Measurements from ENCODE around the gene GSC2. TPM values are rescaled to one million over a fixed set of nuclear protein-coding genes. Genes with fewer than 3 reads are reported as not detected.
A peak's percentile ranks its signal among the peaks of the same experiment; 100 is the strongest.

Gene GSC2
- total and polyA plus RNA-seq, 9 of the 15 experiments (the other 6 are each of a cell fraction or from before 2014, with no cell fraction given): not detected

- TF ChIP-seq HMGN3 (IDR thresholded peaks at IDR 0.05; ENCODE audit: borderline replicate concordance, extremely low read depth, insufficient read length, low read depth, low read length) (no peak), MXD1 (CRISPR knock-in tag; IDR thresholded peaks at IDR 0.05; ENCODE audit: borderline replicate concordance, poor library complexity, severe bottlenecking) (no peak), ELF1 (tag; IDR thresholded peaks at IDR 0.05) (no peak), HDAC2 (IDR thresholded peaks at IDR 0.05) (no peak), ZNF830 (CRISPR knock-in tag; IDR thresholded peaks at IDR 0.05) (no peak), NR2F6 (CRISPR knock-in tag; IDR thresholded peaks at IDR 0.05) (peak; percentile 84), ZNF174 (CRISPR knock-in tag; IDR thresholded peaks at IDR 0.05) (no peak), XRCC5 (IDR thresholded peaks at IDR 0.05; ENCODE audit: low read depth, low read length) (no peak), RHOXF2B (CRISPR knock-in tag; conservative IDR thresholded peaks at IDR 0.05) (peak; percentile 67; the same call in 1 of the 2 replicates), PKNOX1 (IDR thresholded peaks at IDR 0.05) (no peak), FUS (optimal IDR thresholded peaks at IDR 0.05; ENCODE audit: low read depth, low read length) (no peak), KDM4B (IDR thresholded peaks at IDR 0.05; ENCODE audit: borderline replicate concordance in 2 of 2, low read depth in 1 of 2) (no peak), NR2C2 (CRISPR knock-in tag; IDR thresholded peaks at IDR 0.05) (no peak), NR2C2 (tag; IDR thresholded peaks at IDR 0.05) (no peak), BCL6 (CRISPR knock-in tag; IDR thresholded peaks at IDR 0.05) (no peak), FIP1L1 (IDR thresholded peaks at IDR 0.05; ENCODE audit: low read depth, low read length, poor library complexity, severe bottlenecking) (no peak), ERF (CRISPR knock-in tag; IDR thresholded peaks at IDR 0.05) (peak; percentile 54; the same call in 1 of the 2 replicates), MIER1 (IDR thresholded peaks at IDR 0.05; ENCODE audit: low read depth) (no peak), SNAPC5 (CRISPR knock-in tag; IDR thresholded peaks at IDR 0.05) (no peak), EP400 (IDR thresholded peaks at IDR 0.05) (no peak), BRF2 (IDR thresholded peaks at IDR 0.05; ENCODE audit: borderline replicate concordance, insufficient read depth, insufficient read length) (no peak), USF2 (CRISPR knock-in tag; IDR thresholded peaks at IDR 0.05) (no peak), ZNF23 (CRISPR knock-in tag; IDR thresholded peaks at IDR 0.05) (no peak), MYBL2 (IDR thresholded peaks at IDR 0.05; ENCODE audit: low read depth) (no peak), MYBL2 (CRISPR knock-in tag; IDR thresholded peaks at IDR 0.05; ENCODE audit: borderline replicate concordance) (no peak)
These were observed 26.6 kb upstream of the GSC2 start (continued) for GRCh38 chr22:19176732-19177131.

All from K562 (cell line).